Loucy (cell line): Measurements from ENCODE around the gene SRRM3.

Source experiments
- CTCF ChIP-seq: fragments of 200-600 bp; sonication (generic); conservative IDR thresholded peaks from 2 replicates; pipeline ENCODE4 v1.5.1; 2014; ENCODE audit warnings: mild to moderate bottlenecking, antibody characterized with exemption, low read length
- EZH2phosphoT487 ChIP-seq: fragments of 200-600 bp; IDR thresholded peaks from 2 replicates; pipeline ENCODE4 v1.6.1; 2018; ENCODE audit warnings: antibody characterized with exemption, mild to moderate bottlenecking, moderate library complexity, borderline replicate concordance

DNA sequence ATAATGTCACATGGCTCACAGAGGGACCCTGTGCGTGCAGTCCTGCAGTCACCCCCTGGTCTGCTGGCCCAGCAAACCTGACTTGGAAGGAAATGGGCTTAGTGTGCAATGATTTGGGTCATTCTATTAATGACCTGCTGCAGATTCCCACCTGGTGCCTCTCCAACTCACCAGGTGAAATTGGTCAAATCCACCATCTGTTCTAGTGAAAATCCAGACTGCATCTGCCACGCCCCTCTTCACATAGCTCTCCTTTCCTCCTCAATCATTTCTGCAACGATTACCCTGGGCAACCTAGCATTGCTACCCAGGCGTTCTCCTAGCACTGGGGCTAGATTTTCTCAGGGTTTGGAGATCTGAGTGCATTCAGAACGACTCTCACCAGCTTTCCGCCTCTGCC, 29.4 kb downstream of the SRRM3 start:
- TF ChIP-seq CTCF (no peak), EZH2phosphoT487 (no peak)
